A673 (cell line): ENCODE results near the gene WNT6. TPM values are rescaled to one million over a fixed set of nuclear protein-coding genes. Genes with fewer than 3 reads are reported as not detected.

Source experiments
- BruUV-seq: library from RNA; stranded (reverse); fragments of 400-500 nt; replicated peaks from 2 replicates; lab custom pipeline; 2021; lab: Mats Ljungman, UMichigan
- CTCF ChIA-PET: fragments of 300-600 bp; sonication (Branson Sonifier 250); formaldehyde crosslinking; loops from one replicate; lab custom pipeline; 2022; ENCODE audit warnings: antibody characterized with exemption; lab: Charles Lee
- POLR2A ChIA-PET: fragments of 300-600 bp; sonication (Branson Sonifier 250); formaldehyde crosslinking; loops from one replicate; lab custom pipeline; 2022; ENCODE audit warnings: antibody characterized with exemption; ENCODE audit not compliant: low non-redundant PET; lab: Charles Lee
- DNase-seq: peaks from one replicate; pipeline ENCODE4 v3.0.0-alpha.2; 2015; ENCODE audit warnings: low spot score
- H3K27ac ChIP-seq: fragments of 200-600 bp; sonication (generic); 2 replicates; pipeline ENCODE4 v1.5.1; 2016; ENCODE audit warnings: mixed run types, low read depth, mild to moderate bottlenecking, mixed read lengths, antibody characterized with exemption, low read length; ENCODE audit not compliant: poor library complexity, severe bottlenecking
- H3K27me3 ChIP-seq: fragments of 200-600 bp; sonication (generic); replicated peaks from 2 replicates; pipeline ENCODE4 v1.6.1; 2017; ENCODE audit warnings: mixed run types, low read depth, mild to moderate bottlenecking, mixed read lengths, antibody characterized with exemption, low read length; ENCODE audit not compliant: insufficient read depth, poor library complexity
- H3K36me3 ChIP-seq: fragments of 200-600 bp; sonication (generic); 2 replicates; pipeline ENCODE4 v1.6.1; 2016; ENCODE audit warnings: mixed run types, mild to moderate bottlenecking, mixed read lengths, antibody characterized with exemption, low read length; ENCODE audit not compliant: insufficient read depth, poor library complexity, severe bottlenecking
- H3K4me1 ChIP-seq: fragments of 200-600 bp; sonication (generic); 2 replicates; pipeline ENCODE4 v1.6.1; 2017; ENCODE audit warnings: mixed run types, mild to moderate bottlenecking, mixed read lengths, antibody characterized with exemption, low read length; ENCODE audit not compliant: insufficient read depth, poor library complexity, severe bottlenecking
- H3K4me3 ChIP-seq: fragments of 200-600 bp; sonication (generic); 2 replicates; pipeline ENCODE4 v1.5.1; 2016; ENCODE audit warnings: low read depth, mixed run types, mild to moderate bottlenecking, mixed read lengths, low read length; ENCODE audit not compliant: poor library complexity, severe bottlenecking
- H3K9me3 ChIP-seq: fragments of 200-600 bp; sonication (generic); 2 replicates; pipeline ENCODE4 v1.6.1; 2016; ENCODE audit warnings: mixed run types, low read depth, mild to moderate bottlenecking, mixed read lengths, antibody characterized with exemption, low read length; ENCODE audit not compliant: poor library complexity, severe bottlenecking
- CTCF ChIP-seq: fragments of 300-800, 200-600 bp; sonication (generic); conservative IDR thresholded peaks from 2 replicates; pipeline ENCODE4 v1.5.1; 2017; ENCODE audit warnings: low read depth, mild to moderate bottlenecking, antibody characterized with exemption, low read length, moderate library complexity, mixed read lengths
- EZH2 ChIP-seq: fragments of 200-600 bp; sonication (generic); IDR thresholded peaks from 2 replicates; pipeline ENCODE4 v1.6.1; 2017; ENCODE audit warnings: borderline replicate concordance, low read depth, mild to moderate bottlenecking, mixed read lengths, antibody characterized with exemption, low read length; ENCODE audit not compliant: poor library complexity, severe bottlenecking
- intact Hi-C: fragments of 100-400 bp; cut with micrococcal nuclease; formaldehyde crosslinking; loops from one replicate; pipeline ENCODE4 v1.10.0; 2022; ENCODE audit not compliant: unreplicated experiment
- total RNA-seq: library from RNA; stranded (reverse); gene quantifications from 2 replicates; pipeline ENCODE4 v1.2.3, GENCODE V29; 2021

WNT6 gene
- total RNA-seq, 1 experiment from 2014 or later = not detected

DNA sequence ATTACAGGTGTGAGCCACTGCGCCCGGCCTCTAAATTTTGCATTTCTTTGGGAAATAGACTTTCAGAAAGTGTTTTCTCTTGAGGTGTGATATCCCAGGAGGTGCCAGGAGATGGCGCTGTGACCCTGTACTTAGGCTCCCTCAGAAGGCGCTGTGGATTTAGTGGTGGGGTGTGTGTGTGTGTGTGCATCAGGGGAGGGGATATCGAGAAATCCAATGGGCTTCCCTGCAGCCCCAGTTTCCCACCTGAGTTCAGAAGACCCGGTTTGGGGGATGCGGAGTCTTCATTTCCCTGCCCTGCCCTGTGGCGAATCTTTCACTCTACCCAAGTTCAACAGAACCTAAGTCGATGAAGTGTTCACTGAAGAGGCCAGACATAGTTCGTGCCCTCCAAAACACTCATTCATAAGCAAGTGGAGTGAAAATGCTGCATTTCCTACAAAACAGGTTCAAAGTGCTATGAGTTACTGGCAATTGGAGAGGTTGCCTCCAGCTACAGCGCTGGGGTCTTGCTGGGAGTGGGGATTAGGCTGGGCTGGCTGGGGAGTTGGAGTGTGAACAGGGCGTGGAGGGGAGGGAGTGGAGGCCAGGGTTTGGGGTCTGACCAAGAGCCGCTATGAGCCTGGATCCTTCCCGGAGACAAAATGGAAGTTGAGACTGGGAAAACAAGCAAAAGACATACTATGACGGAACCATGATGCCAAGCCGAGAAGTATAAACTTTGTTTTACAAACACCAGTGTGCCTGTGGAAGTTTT lies 6.5 kb upstream of the WNT6 start:
- ChIA-PET POLR2A (no interaction called here), CTCF (interaction anchor here (0.8 kb wide), 1 partner anchor 302 kb away, joined by 3 read pairs; no protein-coding TSS in a partner anchor)
- DNase-seq = peak; percentile 77
- TF ChIP-seq CTCF (peak; percentile 82), EZH2 (no peak)
- peaks cover 2% of the 10 kb centered on the region for H3K27me3 ChIP-seq
- H3K4me1 ChIP-seq = peaks cover 5% of the 10 kb centered on the region
- intact Hi-C loops = loop anchor here (2.0 to 10.0 kb wide), 4 partner anchors 46 to 442 kb away; no protein-coding TSS in a partner anchor
- no TSS peak for BruUV-seq
- no peak overlapping the region for H3K27ac ChIP-seq
- no peaks in the 10 kb centered on the region for H3K36me3 ChIP-seq
- H3K4me3 ChIP-seq = no peak overlapping the region
- no peaks in the 10 kb centered on the region for H3K9me3 ChIP-seq

DNA sequence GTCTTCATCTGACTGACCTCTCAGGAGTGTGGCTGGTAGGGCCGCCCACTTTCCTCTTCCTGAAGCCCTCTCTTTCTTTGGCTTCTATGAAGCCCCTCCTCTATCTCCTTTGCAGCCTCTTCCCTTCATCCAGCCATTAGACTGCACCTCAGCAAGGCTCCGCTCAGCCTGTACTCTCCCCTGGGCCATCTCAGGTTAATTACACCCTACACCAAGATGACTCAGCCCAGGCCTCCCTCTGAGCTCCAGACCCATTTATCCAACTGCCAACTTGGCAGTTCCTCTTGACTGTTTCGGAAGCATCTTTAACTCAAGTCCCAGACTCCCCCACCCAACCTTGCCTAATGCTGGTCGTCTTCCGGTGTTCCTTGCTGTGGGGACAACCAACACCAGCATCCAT lies 5.8 kb upstream of the WNT6 start:
- Histone ChIP-seq H3K4me1 (peaks cover 5% of the 10 kb centered on the region), H3K4me3 (no peak overlapping the region), H3K9me3 (no peaks in the 10 kb centered on the region), H3K27me3 (peaks cover 9% of the 10 kb centered on the region), H3K36me3 (no peaks in the 10 kb centered on the region), H3K27ac (no peak overlapping the region)
- POLR2A ChIA-PET = no interaction called here
- intact Hi-C loops = loop anchor here (2.0 to 10.0 kb wide), 4 partner anchors 45 to 441 kb away; no protein-coding TSS in a partner anchor
- no peak for TF ChIP-seq EZH2
- TF ChIP-seq CTCF = no peak
- DNase-seq = no peak
- CTCF ChIA-PET = no interaction called here
- BruUV-seq = no TSS peak

DNA sequence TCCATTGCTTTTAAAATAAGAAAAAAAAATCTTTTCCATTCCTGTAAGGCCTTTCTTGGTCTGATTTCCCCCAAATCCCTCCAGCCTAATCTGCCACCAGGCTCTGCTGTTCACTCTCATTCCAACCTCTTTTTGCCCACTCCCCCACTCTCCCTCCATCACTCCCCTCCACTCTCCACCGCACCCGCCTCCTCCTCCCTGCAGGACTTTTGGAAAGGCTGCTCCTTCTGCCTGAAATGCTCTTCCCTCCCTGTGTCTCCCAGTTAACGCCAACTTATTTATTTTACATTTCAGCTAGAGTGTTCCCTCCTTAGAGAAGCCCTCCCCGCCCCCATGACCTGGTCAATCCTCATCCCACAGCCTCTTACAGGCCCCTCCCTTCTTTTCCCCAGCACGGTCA lies 4.7 kb upstream of the WNT6 start:
- no peaks in the 10 kb centered on the region for H3K9me3 ChIP-seq
- intact Hi-C loops = loop anchor here (5.0 to 10.0 kb wide), 3 partner anchors 127 to 440 kb away; no protein-coding TSS in a partner anchor
- TF ChIP-seq CTCF = no peak
- TF ChIP-seq EZH2 = no peak
- ChIA-PET POLR2A (no interaction called here), CTCF (no interaction called here)
- no peak overlapping the region for H3K4me3 ChIP-seq
- H3K36me3 ChIP-seq = no peaks in the 10 kb centered on the region
- DNase-seq = no peak
- H3K27me3 ChIP-seq = peaks cover 16% of the 10 kb centered on the region
- no peak overlapping the region for H3K27ac ChIP-seq
- BruUV-seq = no TSS peak
- peaks cover 5% of the 10 kb centered on the region for H3K4me1 ChIP-seq
